B cell (primary cell): ENCODE measurements around the gene ECT2. TPM values are rescaled to one million over a fixed set of nuclear protein-coding genes. Genes with fewer than 3 reads are reported as not detected.
"Not testable (repeated sequence)": the region's sequence is repeated elsewhere in the genome, so short reads cannot be mapped to it uniquely, and the experiment has no call there.

Experiments
- ATAC-seq: fragments of 200-7000 bp; cut with Tn5 transposase; one replicate; pipeline ENCODE4 v1.10.0; 2021; ENCODE audit warnings: low read depth, mild to moderate bottlenecking, moderate number of reproducible peaks, moderate library complexity
- CTCF ChIA-PET: fragments of 350-600 bp; sonication (Branson Sonifier 250); formaldehyde crosslinking; loops from one replicate; lab custom pipeline; 2021; ENCODE audit warnings: antibody characterized with exemption, inconsistent platforms; lab: Charles Lee
- POLR2A ChIA-PET: fragments of 350-600 bp; sonication (Branson Sonifier 250); formaldehyde crosslinking; loops from one replicate; lab custom pipeline; 2021; ENCODE audit warnings: antibody characterized with exemption; lab: Charles Lee
- DNase-seq: peaks from one replicate; pipeline ENCODE4 v3.0.0; 2013
- H2AFZ ChIP-seq: 2 replicates; pipeline ENCODE4 v1.6.1; 2012; ENCODE audit warnings: mild to moderate bottlenecking, low read depth, low read length; ENCODE audit not compliant: insufficient read depth, poor library complexity, severe bottlenecking
- H3K27ac ChIP-seq, 2 donors: 1 replicate in 1 of 2; 2 replicates in 1 of 2; pipeline ENCODE4 v1.5.1; 2012 to 2013; ENCODE audit warnings: low read length in 2 of 2, mild to moderate bottlenecking in 2 of 2, moderate library complexity in 1 of 2
- H3K27me3 ChIP-seq, 4 experiments: fragments of 200-600 bp in 1 of 4; sonication (generic) in 1 of 4; replicated peaks in 1 of 4; 1 replicate in 2 of 4; 2 replicates in 2 of 4; pipeline versions ENCODE4 v1.6.1 to v1.7.0; 2013 to 2016; ENCODE audit warnings: low read length in 3 of 4, mild to moderate bottlenecking in 2 of 4, mixed read lengths in 1 of 4, moderate library complexity in 1 of 4; ENCODE audit not compliant: insufficient read depth in 4 of 4, control insufficient read depth in 3 of 4; ENCODE audit errors: control extremely low read depth in 1 of 4
- H3K36me3 ChIP-seq, 2 experiments: replicated peaks in 1 of 2; 1 replicate in 1 of 2; 2 replicates in 1 of 2; pipeline versions ENCODE4 v1.6.1 to v1.7.1; 2013; ENCODE audit warnings: low read length in 1 of 2; ENCODE audit not compliant: insufficient read depth in 2 of 2, control insufficient read depth in 1 of 2; ENCODE audit errors: control extremely low read depth in 1 of 2, extremely low read depth in 1 of 2
- H3K4me1 ChIP-seq, 2 donors: fragments of 200-600 bp in 1 of 2; sonication (generic) in 1 of 2; 1 replicate in 1 of 2; 2 replicates in 1 of 2; pipeline versions ENCODE4 v1.5.1 to v1.6.1; 2013 to 2017; ENCODE audit warnings: low read length in 2 of 2; ENCODE audit not compliant: control insufficient read depth in 2 of 2, insufficient read depth in 2 of 2
- H3K4me2 ChIP-seq: replicated peaks from 2 replicates; pipeline ENCODE3; 2012; ENCODE audit warnings: mild to moderate bottlenecking, low read depth, low read length; ENCODE audit not compliant: poor library complexity, severe bottlenecking
- H3K4me3 ChIP-seq, 5 experiments: fragments of 200-600 bp in 1 of 5; sonication (generic) in 1 of 5; 1 replicate in 3 of 5; 2 replicates in 2 of 5; pipeline versions ENCODE4 v1.5.1 to v1.7.0; 2011 to 2016; ENCODE audit warnings: low read length in 4 of 5, mild to moderate bottlenecking in 4 of 5, low read depth in 2 of 5, control low read depth in 1 of 5, moderate library complexity in 1 of 5; ENCODE audit not compliant: insufficient read depth in 1 of 5; ENCODE audit errors: control extremely low read depth in 1 of 5, extremely low read depth in 1 of 5
- H3K79me2 ChIP-seq: fragments of 200-600 bp; sonication (generic); one replicate; pipeline ENCODE4 v1.6.0; 2016; ENCODE audit warnings: low read length; ENCODE audit not compliant: control insufficient read depth, insufficient read depth
- H3K9ac ChIP-seq: fragments of 200-600 bp; sonication (generic); 2 replicates; pipeline ENCODE4 v1.6.1; 2017; ENCODE audit warnings: mild to moderate bottlenecking, low read length, moderate library complexity
- H3K9me3 ChIP-seq, 3 donors: one replicate each; pipeline versions ENCODE4 v1.6.1 to v1.7.1; 2013; ENCODE audit warnings: low read length in 2 of 3; ENCODE audit not compliant: control insufficient read depth in 2 of 3, insufficient read depth in 1 of 3; ENCODE audit errors: control extremely low read depth in 1 of 3
- H4K20me1 ChIP-seq: 2 replicates; pipeline ENCODE4 v1.6.0; 2012; ENCODE audit warnings: mild to moderate bottlenecking, low read length; ENCODE audit not compliant: insufficient read depth, control insufficient read depth, poor library complexity, severe bottlenecking
- H3K27ac Mint-ChIP-seq: one replicate; pipeline ENCODE4 v1.8.0; 2021; ENCODE audit warnings: mixed read lengths
- H3K27me3 Mint-ChIP-seq: one replicate; pipeline ENCODE4 v1.8.0; 2021; ENCODE audit warnings: mixed read lengths
- H3K4me1 Mint-ChIP-seq: one replicate; pipeline ENCODE4 v1.8.0; 2021; ENCODE audit warnings: mixed read lengths
- H3K4me3 Mint-ChIP-seq: one replicate; pipeline ENCODE4 v1.8.0; 2021; ENCODE audit warnings: mixed read lengths
- H3K9me3 Mint-ChIP-seq: one replicate; pipeline ENCODE4 v1.8.0; 2022; ENCODE audit warnings: mixed read lengths; ENCODE audit not compliant: insufficient read depth
- EZH2 ChIP-seq: IDR thresholded peaks from 2 replicates; pipeline ENCODE4 v1.6.1; 2012; ENCODE audit warnings: borderline replicate concordance, low read depth, mild to moderate bottlenecking, moderate library complexity, low read length; ENCODE audit not compliant: insufficient read depth, poor library complexity, severe bottlenecking
- WGBS: methylation state at CpG from one replicate; pipeline ENCODE4 v1.1.5; 2013; ENCODE audit warnings: missing lambda C conversion rate; ENCODE audit not compliant: insufficient coverage; 5-methylcytosine and 5-hydroxymethylcytosine counted together
- intact Hi-C: fragments of 100-400 bp; cut with micrococcal nuclease; formaldehyde crosslinking; loops from one replicate; pipeline ENCODE4 v1.10.0; 2022
- polyA plus RNA-seq: library from polyadenylated mRNA; depleted of rRNA; stranded (reverse); fragments of >200 nt; gene quantifications from 2 replicates; pipeline ENCODE4 v1.2.3, GENCODE V29; 2012
- total RNA-seq, 2 donors: library from RNA; stranded (reverse); fragments of 120-200 nt in 1 of 2; gene quantifications; 1 replicate in 1 of 2; 2 replicates in 1 of 2; pipeline versions ENCODE4 v1.2.3 to v1.2.4, GENCODE V29; 2013 to 2022
- TF ChIP-seq, protein P1 (sequence below): fragments of 200-600 bp; IDR thresholded peaks from one replicate; pipeline ENCODE4 v1.8.0; 2022; ENCODE audit warnings: antibody characterized with exemption, mild to moderate bottlenecking

Gene ECT2
- total and polyA plus RNA-seq, 2 donors (not counting 1 experiment from before 2014, with no cell fraction given) = 1.00 to 5.1 TPM

DNA sequence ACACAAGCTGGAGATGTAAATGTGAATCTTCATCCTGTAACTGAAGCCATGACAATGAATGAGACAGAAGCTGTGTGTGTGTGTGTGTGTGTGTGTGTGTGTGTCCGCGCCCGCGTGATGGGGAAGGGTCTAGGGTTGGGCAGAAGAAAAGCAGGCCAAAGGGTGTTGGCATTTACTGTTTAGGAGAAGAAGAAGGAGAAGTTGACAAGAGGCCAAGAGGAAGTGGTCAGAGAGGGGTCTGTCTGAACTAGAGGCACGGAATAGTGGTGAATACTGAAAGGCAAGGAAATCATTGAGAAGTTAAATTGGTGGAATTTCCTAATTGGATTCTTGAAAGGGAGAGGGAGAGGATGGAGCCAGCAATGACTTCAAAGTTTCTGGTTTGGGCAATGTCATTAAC is 34.0 kb upstream of the ECT2 start:
- H3K27me3 Mint-ChIP-seq = peaks cover 15% of the 10 kb centered on the region
- Histone ChIP-seq H3K9ac (no peak overlapping the region), H3K4me2 (no peak overlapping the region), H3K36me3 (no peaks in the 10 kb centered on the region), H3K27me3 (peaks cover 0 to 18% (median 0%) of the 10 kb centered on the region in 4 experiments), H3K79me2 (no peaks in the 10 kb centered on the region), H3K27ac (no peak overlapping the region), H2AFZ (no peak overlapping the region), H3K4me1 (peaks cover 1 to 4% of the 10 kb centered on the region in 2 donors), H3K9me3 (peaks cover 0 to 5% (median 4%) of the 10 kb centered on the region in 3 donors), H3K4me3 (no peak overlapping the region), H4K20me1 (no peaks in the 10 kb centered on the region)
- peaks cover 3% of the 10 kb centered on the region for H3K9me3 Mint-ChIP-seq
- peaks cover under 1% of the 10 kb centered on the region for H3K4me1 Mint-ChIP-seq
- 0% methylated on average over 5 of the region's 5 CpGs for WGBS
- no peak for TF ChIP-seq EZH2
- TF ChIP-seq, protein P1, sequence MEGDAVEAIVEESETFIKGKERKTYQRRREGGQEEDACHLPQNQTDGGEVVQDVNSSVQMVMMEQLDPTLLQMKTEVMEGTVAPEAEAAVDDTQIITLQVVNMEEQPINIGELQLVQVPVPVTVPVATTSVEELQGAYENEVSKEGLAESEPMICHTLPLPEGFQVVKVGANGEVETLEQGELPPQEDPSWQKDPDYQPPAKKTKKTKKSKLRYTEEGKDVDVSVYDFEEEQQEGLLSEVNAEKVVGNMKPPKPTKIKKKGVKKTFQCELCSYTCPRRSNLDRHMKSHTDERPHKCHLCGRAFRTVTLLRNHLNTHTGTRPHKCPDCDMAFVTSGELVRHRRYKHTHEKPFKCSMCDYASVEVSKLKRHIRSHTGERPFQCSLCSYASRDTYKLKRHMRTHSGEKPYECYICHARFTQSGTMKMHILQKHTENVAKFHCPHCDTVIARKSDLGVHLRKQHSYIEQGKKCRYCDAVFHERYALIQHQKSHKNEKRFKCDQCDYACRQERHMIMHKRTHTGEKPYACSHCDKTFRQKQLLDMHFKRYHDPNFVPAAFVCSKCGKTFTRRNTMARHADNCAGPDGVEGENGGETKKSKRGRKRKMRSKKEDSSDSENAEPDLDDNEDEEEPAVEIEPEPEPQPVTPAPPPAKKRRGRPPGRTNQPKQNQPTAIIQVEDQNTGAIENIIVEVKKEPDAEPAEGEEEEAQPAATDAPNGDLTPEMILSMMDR = no peak
- DNase-seq (no peak), ATAC-seq (no peak)
- POLR2A ChIA-PET = no interaction called here
- CTCF ChIA-PET = no interaction called here
- H3K27ac Mint-ChIP-seq = no peak overlapping the region
- intact Hi-C loops = no loop called here
- no peak overlapping the region for H3K4me3 Mint-ChIP-seq

DNA sequence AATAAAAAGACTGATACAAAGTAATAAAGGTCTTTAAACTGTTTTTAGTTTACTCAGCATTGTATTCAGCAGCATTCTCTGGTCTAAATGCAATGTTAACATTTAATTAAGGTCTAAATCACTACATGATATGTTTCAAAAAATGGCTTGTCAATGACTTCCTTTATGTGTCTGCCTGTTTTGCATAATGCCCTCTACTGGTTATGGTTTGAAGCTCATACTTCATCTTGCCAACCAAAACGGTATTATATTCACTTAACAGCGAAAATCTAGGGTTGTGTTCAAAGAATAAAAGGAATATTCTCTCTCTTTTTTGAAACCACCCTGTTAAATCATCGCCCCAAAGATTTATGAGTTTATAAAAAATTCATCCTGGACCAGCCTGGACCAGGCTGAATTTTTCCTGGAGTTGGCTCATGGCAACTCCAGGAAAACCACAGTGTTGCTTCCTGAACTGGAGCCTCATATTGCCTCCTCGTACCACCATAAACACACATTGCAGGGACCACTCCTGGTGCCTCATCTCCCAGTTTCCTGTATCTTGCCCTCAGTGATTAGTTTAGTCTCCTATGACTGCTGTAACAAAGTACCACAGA is 32.9 kb upstream of the ECT2 start:
- ATAC-seq (no peak), DNase-seq (no peak)
- Mint-ChIP-seq H3K4me3 (no peak overlapping the region), H3K9me3 (peaks cover 3% of the 10 kb centered on the region), H3K4me1 (no peaks in the 10 kb centered on the region), H3K27ac (no peak overlapping the region), H3K27me3 (peaks cover 18% of the 10 kb centered on the region)
- Histone ChIP-seq H3K79me2 (no peaks in the 10 kb centered on the region), H3K4me1 (peaks cover 0 to 3% of the 10 kb centered on the region in 2 donors), H4K20me1 (no peaks in the 10 kb centered on the region), H3K36me3 (no peaks in the 10 kb centered on the region), H3K4me2 (no peak overlapping the region), H3K9ac (no peak overlapping the region), H2AFZ (no peak overlapping the region), H3K27me3 (peaks cover 0 to 18% (median 0%) of the 10 kb centered on the region in 4 experiments), H3K4me3 (no peak overlapping the region), H3K27ac (no peak overlapping the region), H3K9me3 (peaks cover 0 to 5% (median 4%) of the 10 kb centered on the region in 3 donors)
- POLR2A ChIA-PET = no interaction called here
- 83% methylated on average over 1 of the region's 4 CpGs for WGBS
- intact Hi-C loops = no loop called here
- CTCF ChIA-PET = interaction anchor here (2.6 kb wide), 1 partner anchor 31 kb away, joined by 9 read pairs; no protein-coding TSS in a partner anchor
- TF ChIP-seq, protein P1 = no peak

DNA sequence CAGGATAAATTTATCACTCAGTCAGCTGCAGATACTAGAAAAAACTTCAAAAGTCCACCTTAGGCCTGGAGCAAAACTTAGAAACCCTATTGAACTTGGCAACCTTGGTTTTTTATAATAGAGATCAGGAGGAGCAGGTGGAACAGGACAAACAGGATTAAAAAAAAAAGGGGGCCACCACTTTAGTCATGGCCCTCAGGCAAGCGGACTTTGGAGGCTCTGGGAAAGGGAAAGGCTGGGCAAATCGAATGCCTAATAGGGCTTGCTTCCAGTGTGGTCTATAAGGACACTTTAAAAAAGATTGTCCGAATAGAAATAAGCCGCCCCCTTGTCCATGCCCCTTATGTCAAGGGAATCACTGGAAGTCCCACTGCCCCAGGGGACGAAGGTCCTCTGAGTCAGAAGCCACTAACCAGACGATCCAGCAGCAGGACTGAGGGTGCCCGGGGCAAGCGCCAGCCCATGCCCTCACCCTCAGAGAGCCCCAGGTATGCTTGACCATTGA is 27.9 kb upstream of the ECT2 start:
- POLR2A ChIA-PET, H3K9me3 ChIP-seq, H3K4me3 Mint-ChIP-seq, CTCF ChIA-PET, intact Hi-C loops, H3K9ac ChIP-seq, H3K4me3 ChIP-seq, H3K79me2 ChIP-seq, H3K4me2 ChIP-seq, H3K36me3 ChIP-seq, H3K4me1 ChIP-seq, H3K27ac Mint-ChIP-seq, H3K4me1 Mint-ChIP-seq, H4K20me1 ChIP-seq, ATAC-seq, H2AFZ ChIP-seq, DNase-seq, H3K27ac ChIP-seq: not testable (repeated sequence)
- 96% methylated on average over 8 of the region's 8 CpGs for WGBS
- Mint-ChIP-seq H3K27me3 (peaks cover 32% of the 10 kb centered on the region), H3K9me3 (peaks cover 12% of the 10 kb centered on the region)
- H3K27me3 ChIP-seq = peaks cover 0 to 13% (median 0%) of the 10 kb centered on the region in 4 experiments
